Measurements from ENCODE around the gene CPT2. TPM values are rescaled to one million over a fixed set of nuclear protein-coding genes. Genes with fewer than 3 reads are reported as not detected.

The CPT2 gene
- total RNA-seq, 1 experiment from 2014 or later, result 19.6 TPM

- H3K4me1 Mint-ChIP-seq (ENCODE audit: insufficient read depth, unreplicated experiment), result no peaks in the 10 kb centered on the region
- no peak for TF ChIP-seq CTCF (IDR thresholded peaks at IDR 0.05; ENCODE audit: unreplicated experiment)
- ChIA-PET CTCF (interaction anchor here (0.7 to 1.7 kb wide), 3 partner anchors 133 to 504 kb away, joined by 3 to 7 read pairs (median 3); no protein-coding TSS in a partner anchor), POLR2A (no interaction called here)
- H3K9me3 Mint-ChIP-seq (ENCODE audit: unreplicated experiment), result no peaks in the 10 kb centered on the region
- intact Hi-C loops (cut with micrococcal nuclease), result no loop called here
- peaks cover 22% of the 10 kb centered on the region for H3K36me3 Mint-ChIP-seq (ENCODE audit: insufficient read depth, unreplicated experiment)
- H3K27me3 Mint-ChIP-seq (ENCODE audit: insufficient read depth, unreplicated experiment), result no peaks in the 10 kb centered on the region
- no peak for DNase-seq (ENCODE audit: unreplicated experiment)
- no peak overlapping the region for H3K27ac Mint-ChIP-seq (ENCODE audit: low read depth, unreplicated experiment)
- no peak overlapping the region for H3K4me3 Mint-ChIP-seq (ENCODE audit: unreplicated experiment)
- BruUV-seq (replicated peaks), result no TSS peak
Observed at GRCh38 chr1:53260631-53261247, 64.1 kb downstream of the CPT2 start.

- no peak for TF ChIP-seq CTCF (IDR thresholded peaks at IDR 0.05; ENCODE audit: unreplicated experiment)
- no peak overlapping the region for H3K27ac Mint-ChIP-seq (ENCODE audit: low read depth, unreplicated experiment)
- no peaks in the 10 kb centered on the region for H3K27me3 Mint-ChIP-seq (ENCODE audit: insufficient read depth, unreplicated experiment)
- no peak overlapping the region for H3K4me3 Mint-ChIP-seq (ENCODE audit: unreplicated experiment)
- peaks cover 22% of the 10 kb centered on the region for H3K36me3 Mint-ChIP-seq (ENCODE audit: insufficient read depth, unreplicated experiment)
- no peaks in the 10 kb centered on the region for H3K9me3 Mint-ChIP-seq (ENCODE audit: unreplicated experiment)
- ChIA-PET CTCF (interaction anchor here (0.9 to 1.7 kb wide), 2 partner anchors 17 to 132 kb away, joined by 5 to 7 read pairs; no protein-coding TSS in a partner anchor), POLR2A (no interaction called here)
- intact Hi-C loops (cut with micrococcal nuclease), result no loop called here
- no peak for DNase-seq (ENCODE audit: unreplicated experiment)
- BruUV-seq (replicated peaks), result no TSS peak
- H3K4me1 Mint-ChIP-seq (ENCODE audit: insufficient read depth, unreplicated experiment), result no peaks in the 10 kb centered on the region
Observed at GRCh38 chr1:53262000-53262399, 65.4 kb downstream of the CPT2 start.

Other genes with a start within 250 kb of the CPT2 start
- gene PODN, start 134.6 kb upstream of the CPT2 start, total RNA-seq (2022), result not detected in 2 replicates
- not detected in 2 replicates for gene SLC1A7, start 54.2 kb upstream of the CPT2 start, total RNA-seq (2022)
- gene CZIB, start 23.8 kb downstream of the CPT2 start, total RNA-seq (2022), result 37.2 and 45.0 TPM in 2 replicates
- gene MAGOH, start 41.7 kb downstream of the CPT2 start, total RNA-seq (2022), result 68.2 and 70.3 TPM in 2 replicates
- gene LRP8, start 131.2 kb downstream of the CPT2 start, total RNA-seq (2022), result 21.5 and 21.8 TPM in 2 replicates